Ovary (tissue), 3 donors: ENCODE results near the gene PGAP6.

Experiments used
- CTCF ChIP-seq, 3 donors: fragments of 450-650 bp in 2 of 3; fragments of 200-600 bp in 1 of 3; IDR thresholded peaks; one replicate each; pipeline versions ENCODE4 v1.5.1 to v1.8.0; 2016 to 2022; ENCODE audit warnings: antibody characterized with exemption in 3 of 3, mild to moderate bottlenecking in 1 of 3
- POLR2A ChIP-seq: fragments of 450-650 bp; IDR thresholded peaks from one replicate; pipeline ENCODE4 v1.6.1; 2017; ENCODE audit warnings: antibody characterized with exemption, mild to moderate bottlenecking, moderate library complexity
- donor health status: DM: no; HTN: no; CAD: no.

GRCh38 chr16:376817-377418 is 4.9 kb downstream of the PGAP6 start:
- no peak for TF ChIP-seq CTCF (IDR thresholded peaks at IDR 0.05)
- no peak for TF ChIP-seq POLR2A
